GM19351 (cell line): ENCODE data around the gene PLCL2.

Experiments
- ATAC-seq: cut with Tn5 transposase; IDR thresholded peaks from one replicate; pipeline ENCODE4 v1.9.1; 2021; ENCODE audit warnings: mild to moderate bottlenecking, moderate library complexity; ENCODE audit not compliant: unreplicated experiment

Gene PLCL2

DNA sequence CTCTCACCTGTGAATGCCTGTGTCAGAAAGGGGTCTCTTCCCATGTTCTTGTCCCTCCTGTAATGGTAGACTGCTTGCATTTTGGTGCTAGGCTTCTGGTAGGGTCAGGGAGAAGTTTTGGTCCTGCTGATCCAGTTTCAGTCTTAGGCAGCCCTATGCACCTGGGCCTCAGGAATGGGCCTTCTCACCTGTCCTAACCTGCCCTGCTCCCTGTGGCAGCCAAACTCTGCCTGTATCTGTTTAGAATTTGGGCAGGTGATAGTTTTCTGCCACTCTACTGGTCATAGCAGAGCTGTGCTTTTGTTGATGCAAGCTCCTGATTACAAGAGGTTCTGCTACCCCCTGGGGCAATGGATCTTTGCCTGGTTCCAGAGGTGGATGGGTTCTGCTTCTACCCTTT lies 118.7 kb downstream of the PLCL2 start:
- no peak for ATAC-seq

DNA sequence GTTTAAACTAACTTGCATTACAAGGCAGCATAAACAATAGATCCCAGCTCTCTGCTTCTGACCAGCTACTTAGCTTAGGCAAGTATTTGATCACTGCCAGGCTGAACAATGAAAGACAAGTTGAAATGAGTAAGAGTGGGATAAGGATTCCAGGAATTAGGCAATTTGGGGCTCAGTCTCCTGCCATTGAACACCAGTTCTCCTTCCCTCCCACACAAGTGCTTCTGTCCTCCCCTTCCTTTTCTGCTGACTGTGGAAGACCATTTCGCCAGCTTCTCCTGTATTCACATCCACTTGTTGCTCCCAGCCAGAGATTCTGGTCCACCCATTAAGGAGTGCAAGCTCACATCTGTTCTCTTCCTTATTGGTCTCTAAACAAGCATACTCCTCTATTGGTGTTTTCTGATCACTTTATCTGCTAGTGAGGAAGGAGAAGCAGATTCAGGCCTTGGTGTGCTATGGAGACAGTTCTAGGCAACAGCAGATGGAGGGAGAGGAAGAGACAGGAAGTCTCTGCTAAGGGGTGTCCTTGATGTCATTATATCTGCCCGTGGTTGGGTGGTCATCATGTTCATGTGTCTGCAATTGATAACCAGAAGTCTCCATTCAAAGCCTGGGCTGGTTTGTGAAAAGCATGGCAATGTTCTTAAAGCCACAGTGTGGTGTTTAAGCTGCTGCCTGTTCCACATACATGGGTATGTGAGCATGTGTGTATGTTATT lies 121.5 kb downstream of the PLCL2 start:
- ATAC-seq = no peak

GRCh38 chr3:17007284-17007683 lies 122.5 kb downstream of the PLCL2 start:
- no peak for ATAC-seq

DNA sequence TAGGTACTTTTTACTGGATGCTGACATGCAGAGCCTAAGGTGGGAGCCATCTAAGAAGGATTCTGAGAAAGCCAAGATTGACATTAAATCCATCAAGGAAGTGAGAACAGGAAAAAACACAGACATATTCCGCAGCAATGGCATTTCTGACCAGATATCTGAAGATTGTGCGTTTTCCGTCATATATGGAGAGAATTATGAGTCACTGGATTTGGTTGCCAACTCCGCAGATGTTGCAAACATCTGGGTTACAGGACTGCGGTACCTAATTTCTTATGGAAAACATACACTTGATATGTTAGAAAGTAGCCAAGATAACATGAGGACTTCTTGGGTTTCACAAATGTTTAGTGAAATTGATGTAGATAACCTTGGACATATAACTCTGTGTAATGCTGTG lies 125.1 kb downstream of the PLCL2 start:
- no peak for ATAC-seq

GRCh38 chr3:17011728-17012338 lies 127.1 kb downstream of the PLCL2 start:
- ATAC-seq = no peak

GRCh38 chr3:17013050-17013449 lies 128.3 kb downstream of the PLCL2 start:
- ATAC-seq = no peak

- ATAC-seq = peak; percentile 80
These were observed 128.8 kb downstream of the PLCL2 start for GRCh38 chr3:17013571-17013970.

GRCh38 chr3:17014284-17014683 lies 129.5 kb downstream of the PLCL2 start:
- no peak for ATAC-seq

DNA sequence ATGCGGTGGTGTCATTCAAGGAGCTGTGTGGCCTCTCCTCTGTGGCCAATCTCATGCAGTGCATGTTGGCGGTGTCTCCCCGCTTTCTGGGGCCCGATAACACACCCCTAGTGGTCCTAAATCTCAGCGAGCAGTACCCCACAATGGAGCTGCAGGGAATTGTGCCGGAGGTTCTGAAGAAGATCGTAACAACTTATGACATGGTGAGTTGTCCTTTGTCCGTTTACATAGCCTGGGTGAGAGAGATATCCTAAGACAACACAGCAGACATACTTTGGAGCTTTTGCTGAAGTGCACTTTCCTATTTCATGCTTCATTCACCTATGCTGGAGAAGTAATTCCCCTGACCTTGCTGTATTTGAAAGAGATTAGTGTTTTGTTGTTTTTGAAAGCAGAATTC lies 130.0 kb downstream of the PLCL2 start:
- ATAC-seq = no peak

- ATAC-seq = no peak
These were observed 136.9 kb downstream of the PLCL2 start for GRCh38 chr3:17021614-17022013.

DNA sequence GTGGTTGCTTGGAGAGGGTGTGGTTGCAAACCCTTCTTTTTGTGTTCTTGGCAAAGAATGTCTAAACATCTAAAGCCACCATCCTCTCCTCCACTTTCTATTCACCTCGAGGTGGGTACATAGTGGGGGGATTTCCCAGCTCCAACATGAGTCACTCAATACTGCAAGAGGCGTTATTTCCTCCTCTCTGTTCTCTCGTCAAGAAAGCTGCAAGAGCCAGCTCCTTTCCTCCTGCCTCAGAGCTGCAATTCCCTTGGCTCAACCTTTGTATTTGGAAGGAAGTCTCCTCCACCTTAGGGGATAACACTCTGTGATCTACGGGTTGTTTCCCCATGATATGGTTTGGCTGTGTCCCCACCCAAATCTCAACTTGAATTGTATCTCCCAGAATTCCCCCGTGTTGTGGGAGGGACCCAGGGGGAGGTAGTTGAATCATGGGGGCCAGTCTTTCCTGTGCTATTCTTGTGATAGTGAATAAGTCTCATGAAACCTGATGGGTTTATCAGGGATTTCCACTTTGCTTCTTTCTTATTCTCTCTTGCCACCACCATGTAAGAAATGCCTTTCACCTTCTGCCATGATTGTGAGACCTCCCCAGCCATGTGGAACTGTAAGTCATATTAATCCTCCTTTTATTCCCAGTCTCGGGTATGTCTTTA lies 138.4 kb downstream of the PLCL2 start:
- ATAC-seq = peak; percentile 87

DNA sequence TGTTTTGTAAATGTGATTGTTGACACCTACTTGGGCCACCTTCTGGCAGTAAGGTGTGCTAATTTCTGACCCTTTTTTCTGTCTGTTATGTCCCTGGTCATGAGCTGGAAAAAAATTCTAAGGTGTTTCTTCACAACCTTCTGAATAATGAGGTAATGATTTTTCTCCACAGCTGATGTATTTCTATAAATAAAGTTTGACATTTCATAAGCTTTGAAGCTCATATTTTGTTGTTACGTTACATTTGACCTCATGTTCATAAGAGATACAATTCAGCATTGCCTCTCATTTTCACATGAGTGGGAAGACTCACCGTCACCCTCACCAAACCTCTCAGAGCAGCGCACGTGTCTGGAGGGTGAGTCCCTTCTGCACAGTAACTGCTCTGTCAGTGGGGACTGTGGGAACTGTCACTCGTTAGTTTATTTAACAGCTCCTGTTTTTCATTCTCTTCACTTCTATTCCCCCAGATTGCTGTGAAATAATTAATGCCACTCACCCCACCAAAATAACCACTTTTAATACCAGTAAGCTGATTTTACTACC lies 140.9 kb downstream of the PLCL2 start:
- peak; percentile 66 for ATAC-seq

- no peak for ATAC-seq
These were observed 142.6 kb downstream of the PLCL2 start for GRCh38 chr3:17027318-17027717.

- no peak for ATAC-seq
These were observed 143.6 kb downstream of the PLCL2 start for GRCh38 chr3:17028363-17028762.

GRCh38 chr3:17030438-17030837 lies 145.7 kb downstream of the PLCL2 start:
- no peak for ATAC-seq

GRCh38 chr3:17030956-17031652 lies 146.3 kb downstream of the PLCL2 start:
- ATAC-seq = no peak

DNA sequence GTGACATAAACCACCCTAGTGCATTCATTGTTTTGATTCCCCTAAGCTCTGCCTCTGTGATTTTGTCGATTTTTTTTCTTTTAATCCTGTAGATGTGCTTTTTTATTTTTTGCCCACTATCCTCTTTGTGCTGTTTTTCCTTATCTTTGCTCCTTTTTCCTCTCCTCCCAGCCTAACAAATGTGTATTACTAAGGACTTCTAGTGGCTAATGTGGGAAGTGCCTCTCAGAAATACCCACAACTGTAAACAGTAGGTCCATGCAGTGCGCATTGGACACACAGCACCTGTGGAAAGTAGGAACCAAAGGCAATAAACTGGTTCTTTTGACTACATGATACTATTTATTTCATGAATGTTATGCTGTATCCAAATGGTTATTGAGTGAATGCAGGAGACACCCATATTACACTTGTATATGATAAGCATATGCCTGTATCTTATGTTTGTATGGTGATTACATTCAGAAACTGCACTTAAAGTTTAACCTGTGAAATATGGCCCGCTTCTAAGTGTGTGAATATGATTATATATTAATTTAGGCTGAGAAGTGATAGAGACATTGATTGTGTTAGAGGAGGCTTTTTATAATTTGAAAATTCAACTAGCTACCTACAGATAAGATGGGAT lies 147.8 kb downstream of the PLCL2 start:
- peak; percentile 46 for ATAC-seq

- no peak for ATAC-seq
These were observed 148.9 kb downstream of the PLCL2 start for GRCh38 chr3:17033516-17034168.

DNA sequence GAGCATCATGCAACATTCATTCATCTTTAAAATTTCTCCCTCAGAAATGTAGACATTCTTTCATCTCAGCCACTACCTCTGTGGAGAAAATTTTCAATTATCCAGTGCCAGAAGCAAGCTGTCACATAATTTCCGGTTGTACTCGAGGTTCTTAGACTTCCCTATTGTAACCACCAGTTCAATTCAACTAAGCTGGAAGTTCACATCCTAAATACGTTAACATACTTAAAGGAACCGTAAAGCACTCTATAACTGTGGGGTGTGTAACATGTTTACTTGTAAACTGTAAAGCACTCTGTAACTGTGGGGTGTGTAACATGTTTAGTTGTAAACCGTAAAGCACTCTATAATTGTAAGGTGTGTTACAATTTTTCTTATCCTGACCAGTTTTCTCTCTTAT lies 150.3 kb downstream of the PLCL2 start:
- ATAC-seq = no peak

GRCh38 chr3:17035966-17036365 lies 151.2 kb downstream of the PLCL2 start:
- no peak for ATAC-seq
